Measurements from ENCODE around the gene BUD31. TPM values are rescaled to one million over a fixed set of nuclear protein-coding genes. Genes with fewer than 3 reads are reported as not detected.

Gene BUD31
- total and polyA plus RNA-seq, 2 of the 13 experiments (the other 11 are each of a cell fraction or from before 2014, with no cell fraction given): 35.1 to 79.1 TPM

DNA sequence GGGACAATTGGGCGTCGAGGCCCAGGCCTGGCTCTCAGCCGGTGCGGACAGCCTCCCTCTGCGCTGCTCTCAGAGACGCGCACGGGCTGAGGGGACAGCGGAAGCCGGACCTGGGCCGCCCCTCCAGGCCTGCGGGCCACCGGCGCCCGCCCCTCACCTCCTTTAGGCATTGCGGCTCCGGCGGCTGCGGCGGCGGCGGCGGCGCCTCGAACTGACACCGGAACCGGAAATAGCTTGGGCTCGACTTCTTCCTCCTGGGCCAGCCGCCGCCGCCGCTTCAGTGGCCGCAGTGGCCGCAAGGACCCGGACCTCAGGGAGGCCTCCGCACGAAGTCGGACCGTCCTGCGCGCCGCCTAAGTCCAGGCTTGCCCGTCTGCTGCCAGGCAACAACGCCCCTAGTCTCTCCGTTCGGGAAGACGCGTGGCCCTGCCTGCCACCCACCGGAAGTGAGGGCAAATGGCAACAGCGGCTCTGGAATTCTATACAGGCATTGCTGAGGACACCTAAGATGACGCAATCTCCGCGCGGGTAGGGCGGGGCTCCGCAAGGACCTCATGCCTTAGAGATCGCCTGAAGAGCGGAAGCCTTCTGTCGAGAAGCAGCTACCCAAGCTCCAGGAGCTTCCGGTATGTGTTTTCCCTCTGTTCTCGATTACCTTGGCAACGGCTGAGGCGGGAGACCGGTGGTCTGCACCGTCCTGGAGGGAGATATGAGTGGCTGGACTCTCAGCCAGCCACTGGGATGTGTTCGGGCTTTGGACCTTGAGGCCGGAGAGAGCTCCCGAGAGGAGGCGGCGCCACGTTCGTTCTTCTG lies at the start of gene BUD31, which contains the start of gene PDAP1 (continued):
- no peak; the same call in 1 of the 2 replicates for TF ChIP-seq CAMTA2 (CRISPR knock-in tag; IDR thresholded peaks at IDR 0.05; ENCODE audit: borderline replicate concordance)
- TF ChIP-seq PCBP2 (optimal IDR thresholded peaks at IDR 0.05; ENCODE audit: low read depth, low read length, poor library complexity, severe bottlenecking): no peak
- no peak for TF ChIP-seq HOXA5 (CRISPR knock-in tag; IDR thresholded peaks at IDR 0.05)
- no peak; the same call in 1 of the 2 replicates for TF ChIP-seq NFKB2 (CRISPR knock-in tag; IDR thresholded peaks at IDR 0.05; ENCODE audit: borderline replicate concordance)
- TF ChIP-seq, protein P1, sequence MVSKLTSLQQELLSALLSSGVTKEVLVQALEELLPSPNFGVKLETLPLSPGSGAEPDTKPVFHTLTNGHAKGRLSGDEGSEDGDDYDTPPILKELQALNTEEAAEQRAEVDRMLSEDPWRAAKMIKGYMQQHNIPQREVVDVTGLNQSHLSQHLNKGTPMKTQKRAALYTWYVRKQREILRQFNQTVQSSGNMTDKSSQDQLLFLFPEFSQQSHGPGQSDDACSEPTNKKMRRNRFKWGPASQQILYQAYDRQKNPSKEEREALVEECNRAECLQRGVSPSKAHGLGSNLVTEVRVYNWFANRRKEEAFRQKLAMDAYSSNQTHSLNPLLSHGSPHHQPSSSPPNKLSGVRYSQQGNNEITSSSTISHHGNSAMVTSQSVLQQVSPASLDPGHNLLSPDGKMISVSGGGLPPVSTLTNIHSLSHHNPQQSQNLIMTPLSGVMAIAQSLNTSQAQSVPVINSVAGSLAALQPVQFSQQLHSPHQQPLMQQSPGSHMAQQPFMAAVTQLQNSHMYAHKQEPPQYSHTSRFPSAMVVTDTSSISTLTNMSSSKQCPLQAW (CRISPR knock-in tag; IDR thresholded peaks at IDR 0.05): peak; percentile 96
- TF ChIP-seq CENPX (CRISPR knock-in tag; IDR thresholded peaks at IDR 0.05): no peak
- no peak for TF ChIP-seq ZNF678 (CRISPR knock-in tag; IDR thresholded peaks at IDR 0.05)
- no peak for TF ChIP-seq TBX3 (IDR thresholded peaks at IDR 0.05; ENCODE audit: borderline replicate concordance)
- TF ChIP-seq ZNF598 (CRISPR knock-in tag; IDR thresholded peaks at IDR 0.05; ENCODE audit: borderline replicate concordance): peak; percentile 18; the same call in 1 of the 2 replicates
- no peak for TF ChIP-seq CENPT (CRISPR knock-in tag; IDR thresholded peaks at IDR 0.05; ENCODE audit: low read depth)
- TF ChIP-seq HNF4A (CRISPR knock-in tag; IDR thresholded peaks at IDR 0.05): peak; percentile 23; the same call in 1 of the 2 replicates
- peak; percentile 76; the same call in 1 of the 2 replicates for TF ChIP-seq ZNF589 (CRISPR knock-in tag; conservative IDR thresholded peaks at IDR 0.05)
- no peak for TF ChIP-seq ZNF281 (CRISPR knock-in tag; IDR thresholded peaks at IDR 0.05; ENCODE audit: borderline replicate concordance)
- TF ChIP-seq NRL (CRISPR knock-in tag; IDR thresholded peaks at IDR 0.05; ENCODE audit: borderline replicate concordance): peak; percentile 90; the same call in 1 of the 2 replicates
- TF ChIP-seq PHF20 (CRISPR knock-in tag; IDR thresholded peaks at IDR 0.05): peak; percentile 92
- TF ChIP-seq ZNF660 (CRISPR knock-in tag; IDR thresholded peaks at IDR 0.05; ENCODE audit: borderline replicate concordance, low read depth): no peak
- TF ChIP-seq RBM22 (optimal IDR thresholded peaks at IDR 0.05; ENCODE audit: low read length): peak; percentile 38
- TF ChIP-seq ZNF138 (CRISPR knock-in tag; IDR thresholded peaks at IDR 0.05; ENCODE audit: low read depth): no peak; the same call in 1 of the 2 replicates
- TF ChIP-seq ZSCAN25 (CRISPR knock-in tag; IDR thresholded peaks at IDR 0.05): no peak
- peak; percentile 100 for TF ChIP-seq CEBPB (IDR thresholded peaks at IDR 0.05; ENCODE audit: borderline replicate concordance, low read depth, low read length)
- TF ChIP-seq ZFP82 (CRISPR knock-in tag; IDR thresholded peaks at IDR 0.05; ENCODE audit: borderline replicate concordance): no peak
- no peak for TF ChIP-seq IRX3 (CRISPR knock-in tag; IDR thresholded peaks at IDR 0.05; ENCODE audit: borderline replicate concordance, low read depth)
- peak; percentile 18 for TF ChIP-seq ZEB1 (IDR thresholded peaks at IDR 0.05; ENCODE audit: insufficient replicate concordance, low read depth)

Measured in HepG2 (cell line).